Measurements from ENCODE around the gene CD33.
"Not testable (repeated sequence)": the region's sequence is repeated elsewhere in the genome, so short reads cannot be mapped to it uniquely, and the experiment has no call there.

CD33 gene

GRCh38 chr19:51224898-51225393 lies at the start of gene CD33:
CD33 (plus strand) TSS chr19:51225080; CDS start chr19:51225119, 39 bp downstream.
- not testable (repeated sequence) for DNase-seq (ENCODE audit: low spot score)

GRCh38 chr19:51179256-51179655 lies 45.6 kb upstream of the CD33 start:
- no peak for DNase-seq (ENCODE audit: low spot score)

- no peak for DNase-seq (ENCODE audit: low spot score)
These were observed 43.4 kb upstream of the CD33 start for GRCh38 chr19:51181377-51181912.

GRCh38 chr19:51181913-51182419 lies 42.9 kb upstream of the CD33 start:
- no peak for DNase-seq (ENCODE audit: low spot score)

- no peak for DNase-seq (ENCODE audit: low spot score)
These were observed 41.3 kb upstream of the CD33 start for GRCh38 chr19:51183629-51184028.

DNA sequence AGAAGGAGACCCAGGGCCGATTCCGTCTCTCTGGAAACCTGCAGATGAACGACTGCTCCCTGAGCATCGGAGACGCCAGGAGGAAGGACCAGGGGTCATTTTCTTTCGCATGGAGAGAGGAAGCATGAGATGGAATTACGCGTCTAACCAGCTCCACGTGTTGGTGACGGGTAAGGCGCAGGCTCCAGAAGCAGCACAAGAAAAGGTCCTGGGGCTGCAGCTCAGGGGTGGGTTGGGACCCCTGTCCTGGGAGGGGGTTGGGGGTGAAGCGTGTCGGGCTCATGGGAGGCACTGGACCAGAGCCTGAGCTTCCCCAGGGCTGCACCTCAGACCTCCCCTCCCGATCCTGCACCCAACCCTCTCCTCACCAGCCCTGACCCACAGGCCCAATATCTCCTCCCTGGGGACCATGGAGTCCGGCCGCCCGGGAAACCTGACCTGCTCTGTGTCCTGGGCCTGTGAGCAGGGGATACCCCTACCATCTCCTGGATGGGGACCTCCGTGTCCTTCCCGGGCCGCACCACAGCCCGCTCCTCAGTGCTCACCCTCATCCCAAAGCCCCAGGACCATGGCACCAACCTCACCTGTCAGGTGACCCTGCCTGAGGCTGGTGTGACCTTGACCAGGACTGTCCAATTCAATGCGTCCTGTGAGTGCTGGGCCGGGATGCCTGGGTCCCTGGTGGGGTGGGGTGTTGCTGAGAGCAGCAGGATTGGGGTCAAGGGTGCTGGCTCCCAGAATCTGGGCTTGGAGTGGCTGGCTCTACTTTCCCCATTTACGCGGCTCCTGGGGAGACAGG lies 39.6 kb upstream of the CD33 start:
- no peak for DNase-seq (ENCODE audit: low spot score)

- no peak for DNase-seq (ENCODE audit: low spot score)
These were observed 39.0 kb upstream of the CD33 start for GRCh38 chr19:51185868-51186215.

- DNase-seq (ENCODE audit: low spot score): no peak
These were observed 38.6 kb upstream of the CD33 start for GRCh38 chr19:51186323-51186722.

GRCh38 chr19:51187395-51188226 lies 37.3 kb upstream of the CD33 start:
- DNase-seq (ENCODE audit: low spot score): no peak

- no peak for DNase-seq (ENCODE audit: low spot score)
These were observed 36.7 kb upstream of the CD33 start for GRCh38 chr19:51188227-51188559.

GRCh38 chr19:51192689-51193088 lies 32.2 kb upstream of the CD33 start:
- no peak for DNase-seq (ENCODE audit: low spot score)

GRCh38 chr19:51194527-51195315 lies 30.2 kb upstream of the CD33 start:
- DNase-seq (ENCODE audit: low spot score): no peak

- DNase-seq (ENCODE audit: low spot score): no peak
These were observed 29.6 kb upstream of the CD33 start for GRCh38 chr19:51195316-51195586.

GRCh38 chr19:51195616-51196015 lies 29.3 kb upstream of the CD33 start:
- DNase-seq (ENCODE audit: low spot score): no peak

DNA sequence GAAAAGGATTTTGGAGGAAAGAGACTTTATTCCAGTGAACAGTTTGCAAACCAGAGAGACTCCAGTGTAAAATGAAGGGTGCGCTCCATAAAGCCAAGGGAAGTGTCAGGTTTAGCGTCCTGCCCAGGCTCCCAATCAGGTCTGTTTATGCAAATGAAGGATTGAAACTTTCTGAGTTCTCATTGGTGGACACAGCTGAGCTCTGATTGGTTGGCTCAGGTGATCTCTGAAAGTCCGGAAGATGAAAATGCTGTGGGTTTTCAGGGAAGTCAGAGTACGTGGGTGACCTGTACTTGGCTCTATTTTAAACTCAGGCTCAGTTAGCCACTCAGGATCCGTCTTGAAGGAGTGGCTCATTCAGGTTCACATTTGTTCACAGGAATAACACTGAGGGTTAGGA lies 28.7 kb upstream of the CD33 start:
- DNase-seq (ENCODE audit: low spot score): no peak

DNA sequence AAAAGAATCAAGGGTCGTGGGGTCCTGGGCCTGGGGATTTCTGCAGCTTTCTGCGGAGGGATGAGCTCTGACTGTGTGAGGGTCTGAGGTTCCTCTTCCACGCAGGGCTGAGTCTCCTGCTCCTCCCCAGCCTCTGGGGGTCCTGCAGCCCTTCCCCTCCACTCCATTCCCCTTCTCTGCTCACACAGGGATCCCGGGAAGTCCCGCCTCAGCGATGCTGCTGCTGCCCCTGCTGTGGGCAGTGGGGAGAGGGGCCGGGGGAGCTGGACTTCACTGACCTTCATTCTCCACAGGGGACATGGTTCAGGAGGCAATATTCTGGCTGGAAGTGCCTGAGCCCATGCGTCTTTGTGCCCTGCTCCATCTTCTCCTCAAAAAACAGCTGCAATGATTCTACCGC lies 26.2 kb upstream of the CD33 start:
- no peak for DNase-seq (ENCODE audit: low spot score)

DNA sequence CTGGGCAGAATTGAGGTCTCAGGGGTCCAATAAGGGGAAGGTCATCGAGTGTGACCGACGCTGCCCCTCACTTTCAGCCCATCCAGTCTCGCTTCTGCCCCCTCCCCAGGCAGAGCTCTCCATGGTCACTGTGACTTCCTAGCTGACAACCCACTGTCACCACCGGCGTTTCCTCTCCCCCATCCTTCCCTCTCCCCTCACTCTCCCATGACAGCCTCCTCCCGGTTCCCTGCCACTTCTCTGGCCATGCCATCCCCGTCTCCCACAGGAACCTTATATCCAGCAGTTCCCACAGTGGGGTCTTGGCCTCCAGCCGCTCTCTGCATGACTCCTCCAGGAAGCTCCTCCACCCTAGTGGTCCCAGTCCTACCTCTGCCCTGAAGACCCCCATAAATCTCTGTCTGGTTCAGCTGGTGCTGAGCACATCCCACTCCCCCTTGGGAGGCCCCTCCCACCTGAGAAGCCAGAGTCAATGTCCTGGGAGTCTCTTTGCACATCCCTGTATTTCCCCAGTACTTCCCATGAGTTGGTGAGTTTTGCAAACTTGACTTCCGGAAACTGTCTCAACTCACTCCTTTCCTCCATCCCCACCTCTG lies 24.7 kb upstream of the CD33 start:
- DNase-seq (ENCODE audit: low spot score): no peak

GRCh38 chr19:51201712-51202111 lies 23.2 kb upstream of the CD33 start:
- DNase-seq (ENCODE audit: low spot score): no peak

GRCh38 chr19:51203916-51204315 lies 21.0 kb upstream of the CD33 start:
- DNase-seq (ENCODE audit: low spot score): no peak

GRCh38 chr19:51204321-51204720 lies 20.6 kb upstream of the CD33 start:
- no peak for DNase-seq (ENCODE audit: low spot score)

DNA sequence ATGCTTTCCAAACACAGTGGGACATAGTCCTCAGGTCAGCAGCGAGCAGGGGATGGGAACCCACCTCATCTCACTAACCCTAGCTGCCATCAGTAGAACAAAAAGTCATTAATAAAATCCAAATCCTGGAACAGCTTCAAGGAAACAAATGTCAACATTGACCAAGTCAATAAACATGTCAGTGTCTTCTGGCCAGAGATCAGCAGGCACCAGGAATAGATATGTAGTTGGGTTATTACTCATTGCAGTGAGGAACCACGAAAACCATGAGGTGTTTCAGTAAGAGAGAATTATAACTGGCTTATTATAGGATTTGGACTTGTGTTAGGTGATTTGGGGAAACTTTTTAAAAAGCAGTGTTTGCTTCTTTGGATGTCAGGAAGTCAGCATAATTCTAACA lies 17.1 kb upstream of the CD33 start:
- DNase-seq (ENCODE audit: low spot score): no peak

- DNase-seq (ENCODE audit: low spot score): no peak
These were observed 14.6 kb upstream of the CD33 start for GRCh38 chr19:51210191-51210784.
